HL-60 (cell line): Measurements from ENCODE around the gene CTNNA1.

Experiments
- CTCF ChIP-seq: IDR thresholded peaks from one replicate; pipeline ENCODE4 v1.5.1; 2011; ENCODE audit warnings: low read length, control low read depth, inconsistent platforms; ENCODE audit not compliant: insufficient read depth
- GABPA ChIP-seq: IDR thresholded peaks from 2 replicates; pipeline ENCODE4 v1.6.1; 2012; ENCODE audit warnings: low read depth
- POLR2AphosphoS5 ChIP-seq: IDR thresholded peaks from 2 replicates; pipeline ENCODE4 v1.6.1; 2012; ENCODE audit warnings: low read depth
- REST ChIP-seq: IDR thresholded peaks from 2 replicates; pipeline ENCODE4 v1.6.1; 2012; ENCODE audit warnings: low read depth; ENCODE audit not compliant: insufficient replicate concordance
- SPI1 ChIP-seq: IDR thresholded peaks from 2 replicates; pipeline ENCODE4 v1.6.1; 2012; ENCODE audit warnings: low read depth, mild to moderate bottlenecking, borderline replicate concordance

GRCh38 chr5:138719811-138720210 is 33.4 kb upstream of the CTNNA1 start:
- no peak for TF ChIP-seq CTCF
- no peak for TF ChIP-seq POLR2AphosphoS5
- TF ChIP-seq REST: no peak
- no peak for TF ChIP-seq GABPA
- no peak for TF ChIP-seq SPI1
